Activated T-cell treated with anti-CD3 and anti-CD28 coated beads for 4 hours (primary cell): ENCODE data around the gene ADGRG2.
"Not testable (repeated sequence)": the region's sequence is repeated elsewhere in the genome, so short reads cannot be mapped to it uniquely, and the experiment has no call there.

ENCODE experiments used
- DNase-seq: peaks from one replicate; pipeline ENCODE4 v3.0.0-alpha.2; 2020

Gene ADGRG2

GRCh38 chrX:18997916-18998315, 124.4 kb downstream of the ADGRG2 start:
- DNase-seq: no peak

GRCh38 chrX:18996536-18996935, 125.7 kb downstream of the ADGRG2 start:
- DNase-seq: no peak

- no peak for DNase-seq
These were observed 127.0 kb downstream of the ADGRG2 start for GRCh38 chrX:18995221-18995620.

- no peak for DNase-seq
These were observed 127.6 kb downstream of the ADGRG2 start for GRCh38 chrX:18994713-18995112.

GRCh38 chrX:18992829-18993228, 129.4 kb downstream of the ADGRG2 start:
- no peak for DNase-seq

GRCh38 chrX:18985186-18985435, 137.2 kb downstream of the ADGRG2 start:
- DNase-seq: no peak

- DNase-seq: peak; percentile 79
These were observed 137.7 kb downstream of the ADGRG2 start for GRCh38 chrX:18984381-18985185.

GRCh38 chrX:18983666-18984380, 138.4 kb downstream of the ADGRG2 start, which contains the start of gene PHKA2:
PHKA2 (minus strand) TSS chrX:18984114; CDS start chrX:18983932, 182 bp downstream.
- peak; percentile 8 for DNase-seq

- no peak for DNase-seq
These were observed 141.0 kb downstream of the ADGRG2 start for GRCh38 chrX:18981124-18981807.

- not testable (repeated sequence) for DNase-seq
These were observed 142.0 kb downstream of the ADGRG2 start for GRCh38 chrX:18980262-18980661.

GRCh38 chrX:18974993-18975392, 147.3 kb downstream of the ADGRG2 start:
- DNase-seq: no peak

GRCh38 chrX:18973527-18974192, 148.6 kb downstream of the ADGRG2 start:
- DNase-seq: no peak

- DNase-seq: no peak
These were observed 150.8 kb downstream of the ADGRG2 start for GRCh38 chrX:18971506-18971905.

GRCh38 chrX:18970465-18970864, 151.8 kb downstream of the ADGRG2 start:
- no peak for DNase-seq

GRCh38 chrX:18966624-18967023, 155.6 kb downstream of the ADGRG2 start:
- no peak for DNase-seq

- DNase-seq: no peak
These were observed 157.4 kb downstream of the ADGRG2 start for GRCh38 chrX:18964901-18965300.

GRCh38 chrX:18964026-18964425, 158.2 kb downstream of the ADGRG2 start:
- no peak for DNase-seq

- DNase-seq: no peak
These were observed 159.9 kb downstream of the ADGRG2 start for GRCh38 chrX:18962329-18962728.

- no peak for DNase-seq
These were observed 160.6 kb downstream of the ADGRG2 start for GRCh38 chrX:18961686-18962085.

- no peak for DNase-seq
These were observed 165.8 kb downstream of the ADGRG2 start for GRCh38 chrX:18956303-18957032.

- no peak for DNase-seq
These were observed 166.6 kb downstream of the ADGRG2 start for GRCh38 chrX:18955676-18956075.

- DNase-seq: no peak
These were observed 171.2 kb downstream of the ADGRG2 start for GRCh38 chrX:18951032-18951431.

- no peak for DNase-seq
These were observed 172.3 kb downstream of the ADGRG2 start for GRCh38 chrX:18949944-18950301.
